Stimulated activated naive CD8-positive, alpha-beta T cell treated with anti-CD3 and anti-CD28 coated beads, Interleukin-15, Interleukin-2, amounts not matched to agents 100 ng/mL and 50 ng/mL, for 24 hours (primary cell): ENCODE data around the gene MEA1.

ENCODE experiments used
- H3K27ac Mint-ChIP-seq: one replicate; pipeline ENCODE4 v1.8.0; 2021; ENCODE audit warnings: mild to moderate bottlenecking, mixed read lengths
- H3K27me3 Mint-ChIP-seq: one replicate; pipeline ENCODE4 v1.8.0; 2021; ENCODE audit warnings: mixed read lengths
- H3K36me3 Mint-ChIP-seq: one replicate; pipeline ENCODE4 v1.8.0; 2021; ENCODE audit warnings: low read depth, mixed read lengths
- H3K4me1 Mint-ChIP-seq: one replicate; pipeline ENCODE4 v1.8.0; 2021; ENCODE audit warnings: low read depth, mixed read lengths
- H3K4me3 Mint-ChIP-seq: one replicate; pipeline ENCODE4 v1.8.0; 2021; ENCODE audit warnings: mild to moderate bottlenecking, mixed read lengths
- H3K9me3 Mint-ChIP-seq: one replicate; pipeline ENCODE4 v1.8.0; 2021; ENCODE audit warnings: mixed read lengths

Gene MEA1

DNA sequence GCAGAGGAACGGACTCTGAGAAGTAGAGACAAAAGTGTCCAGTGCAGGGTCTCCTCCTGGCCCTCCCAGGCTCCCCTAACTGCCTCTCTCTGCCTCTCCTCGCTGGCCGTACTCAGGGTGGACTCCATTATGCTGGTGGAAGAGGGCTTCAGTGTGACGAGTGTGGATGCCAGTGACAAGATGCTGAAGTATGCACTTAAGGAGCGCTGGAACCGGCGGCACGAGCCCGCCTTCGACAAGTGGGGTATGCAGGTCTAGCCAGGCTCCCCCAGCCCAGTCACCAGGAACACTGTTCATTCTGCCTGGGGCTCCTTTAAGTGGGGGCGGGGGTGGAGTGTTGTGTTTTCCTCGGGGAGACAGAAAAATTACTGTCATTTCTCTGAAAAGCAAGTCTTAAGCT, 51.6 kb downstream of the MEA1 start:
- no peak overlapping the region for H3K4me3 Mint-ChIP-seq
- H3K27ac Mint-ChIP-seq: no peak overlapping the region
- H3K27me3 Mint-ChIP-seq: no peaks in the 10 kb centered on the region

More for the DNA sequence above, 51.6 kb downstream of the MEA1 start:
- Mint-ChIP-seq H3K9me3 (no peaks in the 10 kb centered on the region), H3K4me1 (peaks cover 9% of the 10 kb centered on the region), H3K36me3 (peaks cover 11% of the 10 kb centered on the region)
